ENCODE data around the gene INSIG2.

- TF ChIP-seq CTCF (conservative IDR thresholded peaks at IDR 0.05; ENCODE audit: low read depth, low read length) (no peak), EZH2 (IDR thresholded peaks at IDR 0.05; ENCODE audit: low read length, unreplicated experiment) (no peak)
Observed at GRCh38 chr2:118040891-118041290, 47.4 kb upstream of the INSIG2 start.

Measured in PC-3 (cell line).